H9 (cell line): ENCODE data around the gene PUM1. TPM values are rescaled to one million over a fixed set of nuclear protein-coding genes. Genes with fewer than 3 reads are reported as not detected.

Source experiments
- DNase-seq: peaks from one replicate; pipeline ENCODE4 v3.0.0-alpha.2; 2017
- H2AFZ ChIP-seq: one replicate; pipeline ENCODE4 v1.6.1; 2013; ENCODE audit warnings: mild to moderate bottlenecking, low read length, control low read depth, moderate library complexity
- H2AK5ac ChIP-seq: 2 replicates; pipeline ENCODE4 v1.6.1; 2013; ENCODE audit warnings: low read length, control low read depth, mixed read lengths; ENCODE audit not compliant: insufficient read length
- H2BK120ac ChIP-seq: one replicate; pipeline ENCODE4 v1.6.1; 2013; ENCODE audit warnings: low read depth, mild to moderate bottlenecking, low read length, control low read depth, inconsistent platforms; ENCODE audit not compliant: poor library complexity, severe bottlenecking
- H2BK12ac ChIP-seq: 2 replicates; pipeline ENCODE4 v1.6.1; 2013; ENCODE audit warnings: low read length, control low read depth, mixed read lengths, low read depth; ENCODE audit not compliant: insufficient read length
- H2BK15ac ChIP-seq: 2 replicates; pipeline ENCODE4 v1.6.1; 2013; ENCODE audit warnings: low read depth, low read length, control low read depth
- H2BK20ac ChIP-seq: one replicate; pipeline ENCODE4 v1.6.1; 2013; ENCODE audit warnings: low read depth, mild to moderate bottlenecking, low read length, control low read depth, inconsistent platforms; ENCODE audit not compliant: poor library complexity, severe bottlenecking
- H2BK5ac ChIP-seq: 2 replicates; pipeline ENCODE4 v1.6.1; 2013; ENCODE audit warnings: low read length, control low read depth, mixed read lengths; ENCODE audit not compliant: insufficient read length
- H3K14ac ChIP-seq: 2 replicates; pipeline ENCODE4 v1.6.1; 2013; ENCODE audit warnings: low read length, control low read depth; ENCODE audit not compliant: insufficient read depth
- H3K18ac ChIP-seq: 2 replicates; pipeline ENCODE4 v1.6.1; 2013; ENCODE audit warnings: low read depth, mild to moderate bottlenecking, mixed read lengths, low read length, control low read depth; ENCODE audit not compliant: insufficient read length
- H3K23ac ChIP-seq: 2 replicates; pipeline ENCODE4 v1.6.1; 2013; ENCODE audit warnings: low read length, control low read depth, mixed read lengths, low read depth; ENCODE audit not compliant: insufficient read length
- H3K23me2 ChIP-seq: 2 replicates; pipeline ENCODE4 v1.6.1; 2013; ENCODE audit warnings: low read depth, mild to moderate bottlenecking, mixed read lengths, low read length, control low read depth; ENCODE audit not compliant: insufficient read length, poor library complexity, severe bottlenecking
- H3K27ac ChIP-seq: 2 replicates; pipeline ENCODE4 v1.5.1; 2013; ENCODE audit warnings: low read length, control low read depth, mixed read lengths, low read depth; ENCODE audit not compliant: insufficient read length
- H3K27me3 ChIP-seq: 2 replicates; pipeline ENCODE4 v1.6.1; 2013; ENCODE audit warnings: low read length, control low read depth, inconsistent platforms; ENCODE audit not compliant: insufficient read depth
- H3K4ac ChIP-seq: 2 replicates; pipeline ENCODE4 v1.6.1; 2013; ENCODE audit warnings: low read depth, mild to moderate bottlenecking, control low read depth, inconsistent platforms, low read length, moderate library complexity
- H3K4me1 ChIP-seq: 2 replicates; pipeline ENCODE4 v1.6.1; 2013; ENCODE audit warnings: low read length, control low read depth, inconsistent platforms; ENCODE audit not compliant: insufficient read depth
- H3K4me2 ChIP-seq: 2 replicates; pipeline ENCODE4 v1.6.1; 2013; ENCODE audit warnings: low read length, control low read depth, mixed read lengths; ENCODE audit not compliant: insufficient read length, insufficient read depth
- H3K56ac ChIP-seq: 2 replicates; pipeline ENCODE4 v1.6.1; 2013; ENCODE audit warnings: low read depth, mild to moderate bottlenecking, mixed read lengths, low read length, control low read depth; ENCODE audit not compliant: insufficient read length
- H3K79me1 ChIP-seq: 2 replicates; pipeline ENCODE4 v1.6.1; 2013; ENCODE audit warnings: low read depth, mild to moderate bottlenecking, moderate library complexity, low read length, control low read depth, inconsistent platforms; ENCODE audit not compliant: insufficient read depth, poor library complexity, severe bottlenecking
- H3K79me2 ChIP-seq: 2 replicates; pipeline ENCODE4 v1.6.1; 2013; ENCODE audit warnings: low read length, control low read depth, inconsistent platforms; ENCODE audit not compliant: insufficient read depth
- H3K9ac ChIP-seq: 2 replicates; pipeline ENCODE4 v1.6.1; 2013; ENCODE audit warnings: low read length, control low read depth, mixed read lengths; ENCODE audit not compliant: insufficient read length; ENCODE audit errors: extremely low read depth
- H3K9me3 ChIP-seq: one replicate; pipeline ENCODE4 v1.6.1; 2013; ENCODE audit warnings: low read depth, low read length, inconsistent platforms; ENCODE audit not compliant: control insufficient read depth
- H3T11ph ChIP-seq: one replicate; pipeline ENCODE4 v1.6.1; 2013; ENCODE audit warnings: mild to moderate bottlenecking, low read length, control low read depth, inconsistent platforms
- H4K20me1 ChIP-seq: one replicate; pipeline ENCODE4 v1.6.1; 2013; ENCODE audit not compliant: control insufficient read depth, insufficient read length, insufficient read depth
- H4K5ac ChIP-seq: 2 replicates; pipeline ENCODE4 v1.6.1; 2013; ENCODE audit warnings: low read depth, mild to moderate bottlenecking, mixed read lengths, low read length, control low read depth; ENCODE audit not compliant: insufficient read length
- H4K8ac ChIP-seq: replicated peaks from 2 replicates; pipeline ENCODE4 v1.6.1; 2013; ENCODE audit warnings: low read length, control low read depth, mixed read lengths, low read depth; ENCODE audit not compliant: insufficient read length
- H4K91ac ChIP-seq: 2 replicates; pipeline ENCODE4 v1.6.1; 2013; ENCODE audit warnings: low read depth, mild to moderate bottlenecking, moderate library complexity, mixed read lengths, low read length, control low read depth; ENCODE audit not compliant: insufficient read length
- H3K27ac Mint-ChIP-seq, 3 experiments: 2 replicates in 2 of 3; 3 replicates in 1 of 3; pipeline ENCODE4 v1.8.0; 2020 to 2021; ENCODE audit warnings: mixed read lengths in 3 of 3, mild to moderate bottlenecking in 1 of 3, moderate library complexity in 1 of 3
- H3K27me3 Mint-ChIP-seq: 2 replicates; pipeline ENCODE4 v1.8.0; 2021; ENCODE audit warnings: low read depth, mild to moderate bottlenecking, moderate library complexity, mixed read lengths
- H3K36me3 Mint-ChIP-seq, 3 experiments: 2 replicates in 2 of 3; 3 replicates in 1 of 3; pipeline ENCODE4 v1.8.0; 2020 to 2021; ENCODE audit warnings: low read depth in 3 of 3, mixed read lengths in 3 of 3; ENCODE audit not compliant: insufficient read depth in 1 of 3
- H3K4me1 Mint-ChIP-seq, 2 experiments: 2 replicates each; pipeline ENCODE4 v1.8.0; 2020; ENCODE audit warnings: mixed read lengths in 2 of 2
- H3K4me3 Mint-ChIP-seq, 2 experiments: 2 replicates in 1 of 2; 3 replicates in 1 of 2; pipeline ENCODE4 v1.8.0; 2020 to 2021; ENCODE audit warnings: mild to moderate bottlenecking in 2 of 2, mixed read lengths in 2 of 2, moderate library complexity in 1 of 2
- H3K9me3 Mint-ChIP-seq, 2 experiments: 2 replicates in 1 of 2; 3 replicates in 1 of 2; pipeline ENCODE4 v1.8.0; 2020; ENCODE audit warnings: mild to moderate bottlenecking in 2 of 2, mixed read lengths in 2 of 2, moderate library complexity in 1 of 2
- total RNA-seq: library from RNA; stranded (reverse); gene quantifications from 2 replicates; pipeline ENCODE4 v1.2.1, GENCODE V29; 2021
- TF ChIP-seq, protein P1 (sequence below): fragments of 200-600 bp; sonication (generic); conservative IDR thresholded peaks from 3 replicates; pipeline ENCODE4 v1.8.0; 2021; ENCODE audit warnings: antibody characterized with exemption, mild to moderate bottlenecking

Gene PUM1
- total RNA-seq, 1 experiment from 2014 or later: 164 TPM

DNA sequence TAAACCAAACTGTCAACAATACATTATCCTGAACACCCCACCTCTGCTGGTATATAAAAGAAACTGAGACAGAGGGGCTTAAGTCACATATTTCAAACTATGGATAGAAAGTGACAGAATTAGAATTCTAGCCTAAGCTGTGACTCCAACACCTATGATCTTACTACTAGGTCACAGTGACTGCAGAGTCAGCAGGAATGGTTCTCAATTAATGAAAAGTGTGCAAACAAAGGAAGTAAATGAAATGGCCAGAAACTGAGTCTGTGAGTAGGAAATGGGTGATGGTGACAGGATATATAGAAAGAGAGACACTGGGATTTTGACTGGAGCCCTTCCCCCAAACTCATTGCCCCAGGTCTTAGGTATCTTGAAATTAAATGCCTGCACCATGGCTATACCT lies 118.3 kb downstream of the PUM1 start:
- Mint-ChIP-seq H3K9me3 (no peaks in the 10 kb centered on the region), H3K27me3 (no peaks in the 10 kb centered on the region), H3K4me1 (no peaks in the 10 kb centered on the region), H3K27ac (no peak overlapping the region), H3K4me3 (no peak overlapping the region), H3K36me3 (peaks cover 55 to 88% (median 86%) of the 10 kb centered on the region in 3 experiments; a peak in 6 of 7 replicates)
- Histone ChIP-seq H3K14ac (no peak overlapping the region), H3K23ac (no peak overlapping the region), H4K5ac (no peak overlapping the region), H4K8ac (no peak overlapping the region), H3K79me1 (peaks cover 7% of the 10 kb centered on the region), H2BK15ac (no peak overlapping the region), H3K56ac (no peak overlapping the region), H3K79me2 (no peaks in the 10 kb centered on the region), H3K27ac (no peak overlapping the region), H4K91ac (no peak overlapping the region), H2BK12ac (no peak overlapping the region), H3K23me2 (no peaks in the 10 kb centered on the region), H3K27me3 (no peaks in the 10 kb centered on the region), H2BK20ac (no peak overlapping the region), H2AFZ (no peak overlapping the region), H3K18ac (no peak overlapping the region), H2BK120ac (no peak overlapping the region), H2AK5ac (no peak overlapping the region), H3K9ac (no peak overlapping the region), H3K9me3 (no peaks in the 10 kb centered on the region), H3T11ph (no peak overlapping the region), H3K4me2 (no peak overlapping the region), H3K4me1 (no peaks in the 10 kb centered on the region), H3K4ac (no peak overlapping the region), H2BK5ac (no peak overlapping the region), H4K20me1 (no peaks in the 10 kb centered on the region)
- TF ChIP-seq, protein P1, sequence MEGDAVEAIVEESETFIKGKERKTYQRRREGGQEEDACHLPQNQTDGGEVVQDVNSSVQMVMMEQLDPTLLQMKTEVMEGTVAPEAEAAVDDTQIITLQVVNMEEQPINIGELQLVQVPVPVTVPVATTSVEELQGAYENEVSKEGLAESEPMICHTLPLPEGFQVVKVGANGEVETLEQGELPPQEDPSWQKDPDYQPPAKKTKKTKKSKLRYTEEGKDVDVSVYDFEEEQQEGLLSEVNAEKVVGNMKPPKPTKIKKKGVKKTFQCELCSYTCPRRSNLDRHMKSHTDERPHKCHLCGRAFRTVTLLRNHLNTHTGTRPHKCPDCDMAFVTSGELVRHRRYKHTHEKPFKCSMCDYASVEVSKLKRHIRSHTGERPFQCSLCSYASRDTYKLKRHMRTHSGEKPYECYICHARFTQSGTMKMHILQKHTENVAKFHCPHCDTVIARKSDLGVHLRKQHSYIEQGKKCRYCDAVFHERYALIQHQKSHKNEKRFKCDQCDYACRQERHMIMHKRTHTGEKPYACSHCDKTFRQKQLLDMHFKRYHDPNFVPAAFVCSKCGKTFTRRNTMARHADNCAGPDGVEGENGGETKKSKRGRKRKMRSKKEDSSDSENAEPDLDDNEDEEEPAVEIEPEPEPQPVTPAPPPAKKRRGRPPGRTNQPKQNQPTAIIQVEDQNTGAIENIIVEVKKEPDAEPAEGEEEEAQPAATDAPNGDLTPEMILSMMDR: no peak
- DNase-seq: no peak
